Measurements from ENCODE around the gene MANBA.
A peak's percentile ranks its signal among the peaks of the same experiment; 100 is the strongest.
"Not testable (repeated sequence)": the region's sequence is repeated elsewhere in the genome, so short reads cannot be mapped to it uniquely, and the experiment has no call there.

Gene MANBA

GRCh38 chr4:102718833-102719575, 41.8 kb downstream of the MANBA start:
- not testable (repeated sequence) for DNase-seq

GRCh38 chr4:102717448-102718092, 43.2 kb downstream of the MANBA start:
- DNase-seq, result no peak

GRCh38 chr4:102715057-102715456, 45.7 kb downstream of the MANBA start:
- DNase-seq, result peak; percentile 40

- not testable (repeated sequence) for DNase-seq
Observed at GRCh38 chr4:102713774-102714173, 47.0 kb downstream of the MANBA start.

- DNase-seq, result no peak
Observed at GRCh38 chr4:102713096-102713495, 47.7 kb downstream of the MANBA start.

GRCh38 chr4:102710986-102711385, 49.8 kb downstream of the MANBA start:
- DNase-seq, result no peak

- DNase-seq, result not testable (repeated sequence)
Observed at GRCh38 chr4:102709060-102709459, 51.7 kb downstream of the MANBA start.

- no peak for DNase-seq
Observed at GRCh38 chr4:102707150-102707549, 53.6 kb downstream of the MANBA start.

GRCh38 chr4:102705391-102705935, 55.3 kb downstream of the MANBA start:
- no peak for DNase-seq

GRCh38 chr4:102696758-102697157, 64.0 kb downstream of the MANBA start:
- DNase-seq, result no peak

- DNase-seq, result no peak
Observed at GRCh38 chr4:102694791-102695190, 66.0 kb downstream of the MANBA start.

GRCh38 chr4:102693861-102694260, 66.9 kb downstream of the MANBA start:
- DNase-seq, result no peak

GRCh38 chr4:102693262-102693850, 67.4 kb downstream of the MANBA start:
- no peak for DNase-seq

- DNase-seq, result no peak
Observed at GRCh38 chr4:102692474-102692873, 68.3 kb downstream of the MANBA start.

- no peak for DNase-seq
Observed at GRCh38 chr4:102687982-102688433, 72.8 kb downstream of the MANBA start.

- DNase-seq, result no peak
Observed at GRCh38 chr4:102687373-102687981, 73.3 kb downstream of the MANBA start.

GRCh38 chr4:102685768-102686167, 75.0 kb downstream of the MANBA start:
- no peak for DNase-seq

GRCh38 chr4:102684610-102685052, 76.1 kb downstream of the MANBA start:
- no peak for DNase-seq

- DNase-seq, result no peak
Observed at GRCh38 chr4:102683881-102684609, 76.7 kb downstream of the MANBA start.

- no peak for DNase-seq
Observed at GRCh38 chr4:102678695-102679335, 82.0 kb downstream of the MANBA start.

GRCh38 chr4:102678107-102678506, 82.7 kb downstream of the MANBA start:
- DNase-seq, result no peak

- no peak for DNase-seq
Observed at GRCh38 chr4:102675141-102675540, 85.6 kb downstream of the MANBA start.
